Cortex of kidney (tissue), 1 donor: ENCODE results near the gene TMEM94.

Source experiments
- DNase-seq: peaks from one replicate; lab custom pipeline; 2025; lab: John Stamatoyannopoulos, UW

TMEM94 gene

DNA sequence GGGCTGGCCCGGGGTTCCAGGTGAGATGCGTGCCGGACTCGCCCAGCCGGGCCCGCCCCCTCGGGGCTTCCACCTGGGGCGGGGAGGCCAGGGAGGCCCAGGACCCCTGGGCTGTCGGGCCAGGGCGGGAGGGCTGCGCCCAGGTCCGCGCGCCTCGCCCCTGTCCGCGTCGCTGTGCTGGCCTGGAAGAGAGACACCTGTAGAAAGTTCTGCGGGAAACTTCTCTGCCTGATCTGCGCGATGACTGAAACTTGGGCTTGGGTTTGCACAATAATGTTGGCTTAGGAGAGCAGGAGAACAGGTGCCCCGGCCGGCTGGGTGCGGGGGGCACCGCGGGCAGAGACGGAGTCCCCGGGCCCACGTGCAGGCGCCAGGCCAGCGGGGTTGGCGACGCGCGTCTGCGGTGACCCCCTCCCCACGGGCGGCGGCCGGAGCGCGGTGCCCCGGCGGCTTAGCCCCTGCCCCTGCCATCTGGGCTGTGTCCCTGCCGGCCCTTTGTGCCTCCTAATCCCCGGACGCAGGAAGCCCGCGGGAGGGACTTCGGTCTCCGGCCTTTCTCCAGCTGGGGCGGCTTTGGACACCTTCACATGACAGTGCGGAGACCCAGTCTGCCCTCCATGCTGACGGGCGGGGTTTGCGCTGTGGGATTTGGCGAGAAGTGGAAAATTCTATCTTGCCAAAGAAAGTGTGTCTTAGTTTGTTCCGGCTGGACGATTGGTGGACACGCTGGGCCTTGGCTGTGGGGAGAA, 69.5 kb downstream of the TMEM94 start:
- no peak for DNase-seq

DNA sequence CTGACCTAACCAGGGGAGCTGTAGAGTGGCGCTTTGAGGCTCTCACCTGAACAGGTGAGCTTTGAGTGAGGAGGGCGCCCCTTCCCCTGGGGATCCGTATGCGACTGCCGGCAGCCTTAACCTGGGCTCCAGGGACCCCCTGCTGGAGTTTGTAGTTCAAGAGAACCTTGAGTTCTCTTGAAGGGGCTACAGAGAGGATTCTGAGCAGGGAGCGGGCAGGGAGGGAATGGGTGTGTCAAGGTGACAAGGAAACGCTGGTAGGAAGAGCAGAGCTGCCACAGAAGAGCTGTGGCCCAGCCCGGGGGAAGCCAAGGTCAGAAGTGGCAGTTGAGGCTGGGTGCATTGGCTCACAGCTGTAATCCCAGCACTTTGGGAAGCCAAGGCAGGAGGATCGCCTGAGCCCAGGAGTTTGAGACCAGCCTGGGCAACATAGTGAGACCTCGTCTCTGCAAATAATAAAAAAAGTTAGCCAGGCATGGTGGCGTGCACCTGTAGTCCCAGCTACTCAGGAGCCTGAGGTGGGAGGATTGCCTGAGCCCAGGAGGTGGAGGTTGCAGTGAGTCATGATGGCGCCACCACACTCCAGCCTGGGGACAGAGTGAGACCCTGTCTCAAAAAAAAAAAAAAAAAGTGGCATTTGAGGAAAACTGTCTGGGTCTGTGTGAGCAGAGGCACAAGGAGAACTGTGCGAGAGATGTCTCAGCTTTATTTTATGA, 70.3 kb downstream of the TMEM94 start:
- DNase-seq = no peak

DNA sequence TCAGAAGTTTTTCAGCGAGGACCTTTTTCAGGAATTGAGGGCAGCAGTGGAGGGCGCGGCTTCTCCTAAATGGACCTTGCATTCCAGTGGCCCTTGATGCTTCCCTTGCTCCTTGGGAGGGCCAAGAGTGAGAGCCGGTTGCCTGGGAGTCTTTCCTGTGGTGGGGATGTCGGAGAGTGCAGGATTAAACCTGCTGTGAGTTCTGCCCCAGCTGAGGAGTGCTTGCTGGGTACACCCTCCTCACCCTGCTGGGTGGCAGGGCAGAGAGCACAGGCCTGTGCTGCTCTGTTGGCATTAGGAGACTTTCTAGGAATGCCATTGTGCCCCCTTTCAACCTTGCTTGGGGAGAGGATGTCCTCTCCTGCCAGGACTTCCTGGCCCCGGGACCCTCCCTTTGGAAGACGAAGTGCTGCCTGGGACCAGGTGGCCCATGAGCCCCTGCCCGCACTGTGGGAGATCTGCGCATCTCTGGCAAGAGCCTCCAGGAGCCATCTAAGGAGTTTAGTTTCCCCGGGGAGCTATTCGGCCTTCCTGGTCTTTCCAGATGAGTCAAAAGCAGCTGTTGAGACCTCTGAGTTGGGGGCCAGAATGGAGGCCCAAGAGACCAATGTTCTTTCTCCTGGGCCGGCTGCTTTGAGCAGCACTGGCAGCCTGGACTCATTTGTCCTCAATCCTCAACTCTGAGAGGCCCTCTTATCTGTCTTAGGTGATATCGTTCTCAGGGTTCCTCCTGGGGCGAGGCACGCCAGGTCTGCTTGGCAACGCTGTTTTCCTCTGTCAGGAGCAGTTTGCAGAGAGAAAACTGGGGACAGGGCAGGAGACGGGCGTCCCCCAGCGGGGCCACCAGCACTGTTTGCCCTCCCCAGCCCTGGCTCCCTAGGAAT, 74.6 kb downstream of the TMEM94 start:
- no peak for DNase-seq

DNA sequence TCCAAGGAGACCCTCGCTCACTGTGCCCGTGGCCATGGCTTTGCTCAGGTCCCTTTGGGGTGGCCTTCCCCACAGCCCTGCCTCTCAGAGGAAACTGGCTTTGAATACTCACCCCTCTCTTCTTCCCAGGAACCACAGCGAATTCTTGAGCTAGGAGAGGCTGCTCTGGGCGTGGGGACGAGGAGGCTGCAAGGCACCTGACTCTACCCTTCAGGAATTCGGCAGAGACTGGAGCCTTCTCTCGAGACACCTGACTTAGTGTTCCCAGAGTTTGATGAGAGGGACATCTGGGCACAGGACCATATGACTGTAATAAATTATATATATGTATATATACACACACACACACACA, 75.3 kb downstream of the TMEM94 start:
- no peak for DNase-seq

DNA sequence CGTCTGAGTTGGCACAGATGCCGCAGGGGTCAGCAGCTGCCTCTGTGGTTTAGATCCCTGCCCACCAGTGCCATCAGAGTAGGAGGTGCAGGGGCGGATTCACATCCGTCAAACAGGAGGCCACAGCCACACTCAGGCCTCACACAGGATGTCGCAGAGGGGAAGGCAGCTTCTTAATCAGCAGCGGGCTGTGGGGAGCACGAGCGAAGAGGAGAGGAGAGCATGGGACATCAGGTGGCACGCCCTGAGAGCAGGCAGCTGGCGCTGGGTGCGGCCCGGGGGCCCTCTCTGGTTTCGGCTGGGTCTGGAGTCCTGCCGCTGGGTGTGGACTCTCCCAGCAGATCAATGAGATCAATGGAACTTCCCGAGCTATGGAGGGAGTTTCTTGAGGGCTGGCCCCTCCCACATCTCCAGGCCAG, 78.7 kb downstream of the TMEM94 start:
- DNase-seq = no peak

DNA sequence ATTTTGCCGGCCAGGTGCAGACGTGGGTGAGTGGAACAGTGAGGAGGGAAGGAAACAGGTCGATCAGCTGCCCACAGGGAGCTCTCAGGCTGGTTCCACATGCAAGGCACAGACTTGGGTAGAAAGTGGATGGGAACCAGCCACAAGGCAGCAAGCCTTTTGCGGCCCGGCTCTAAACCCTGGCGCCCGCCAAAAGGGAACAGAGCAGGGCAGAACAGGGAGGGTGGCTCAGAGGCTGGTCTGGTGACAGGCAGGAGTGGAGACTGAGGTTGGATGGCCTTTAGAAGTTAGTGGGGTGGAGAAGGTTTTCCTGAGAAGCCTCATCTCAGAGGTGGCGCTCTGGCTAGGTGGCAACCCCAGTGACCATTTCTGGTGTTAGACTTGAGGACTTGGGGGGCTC, 79.4 kb downstream of the TMEM94 start:
- DNase-seq = no peak

DNA sequence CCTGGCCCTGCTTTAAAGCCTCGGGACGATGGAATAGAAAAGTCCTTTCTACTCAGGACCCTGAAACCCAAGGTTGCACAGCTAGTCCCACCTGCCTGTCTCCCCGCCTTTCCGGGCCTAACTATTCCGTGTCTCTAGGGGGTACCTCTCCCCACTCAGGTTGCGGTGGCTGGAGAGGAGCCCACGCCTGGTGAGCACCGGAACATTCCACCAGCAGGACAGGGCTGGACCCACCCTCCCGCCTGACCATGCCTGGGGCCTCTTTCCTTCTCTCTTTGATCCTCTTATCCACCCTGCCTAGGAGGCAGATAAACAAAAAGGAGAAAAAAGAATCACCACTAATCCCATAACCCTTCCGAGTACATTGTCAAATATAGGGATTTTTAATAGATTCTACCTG, 79.9 kb downstream of the TMEM94 start:
- no peak for DNase-seq

DNA sequence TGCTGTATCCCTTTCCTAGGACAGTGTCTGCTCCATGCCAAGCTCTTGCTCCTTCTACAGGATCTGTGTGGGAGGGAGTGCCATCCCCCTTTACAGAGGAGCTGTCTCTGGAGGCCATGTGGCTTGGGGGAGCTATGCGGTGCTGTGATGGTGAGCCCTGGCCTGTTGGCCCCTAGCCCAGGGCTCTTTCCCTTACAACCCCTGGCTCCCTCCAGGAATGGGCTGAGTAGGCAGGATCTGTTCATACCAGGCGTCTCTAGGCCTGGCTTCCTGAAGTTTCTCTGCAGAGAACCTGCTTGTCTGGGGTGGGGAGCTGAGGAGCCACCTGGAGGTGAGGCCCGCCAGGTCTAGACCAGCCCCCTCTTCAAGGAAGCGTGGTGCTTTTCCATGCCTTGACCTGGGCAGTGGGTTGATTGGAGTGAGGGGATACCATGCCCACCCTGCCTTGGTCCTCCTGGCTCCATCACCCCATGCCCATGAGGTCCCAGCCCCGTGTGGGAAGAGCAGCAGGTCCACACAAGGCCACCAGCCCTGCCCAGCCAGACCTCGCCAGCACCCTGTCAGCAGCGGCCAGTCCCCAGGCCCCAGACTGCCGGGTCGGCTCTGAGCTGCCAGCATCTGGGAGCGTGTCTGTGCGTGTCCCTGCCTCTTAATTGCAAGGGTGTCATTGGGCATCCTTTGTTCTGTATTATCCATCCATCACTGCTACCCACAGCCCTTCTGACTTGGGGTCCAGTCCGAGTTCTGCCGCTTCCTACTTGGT, 83.7 kb downstream of the TMEM94 start:
- DNase-seq = no peak

DNA sequence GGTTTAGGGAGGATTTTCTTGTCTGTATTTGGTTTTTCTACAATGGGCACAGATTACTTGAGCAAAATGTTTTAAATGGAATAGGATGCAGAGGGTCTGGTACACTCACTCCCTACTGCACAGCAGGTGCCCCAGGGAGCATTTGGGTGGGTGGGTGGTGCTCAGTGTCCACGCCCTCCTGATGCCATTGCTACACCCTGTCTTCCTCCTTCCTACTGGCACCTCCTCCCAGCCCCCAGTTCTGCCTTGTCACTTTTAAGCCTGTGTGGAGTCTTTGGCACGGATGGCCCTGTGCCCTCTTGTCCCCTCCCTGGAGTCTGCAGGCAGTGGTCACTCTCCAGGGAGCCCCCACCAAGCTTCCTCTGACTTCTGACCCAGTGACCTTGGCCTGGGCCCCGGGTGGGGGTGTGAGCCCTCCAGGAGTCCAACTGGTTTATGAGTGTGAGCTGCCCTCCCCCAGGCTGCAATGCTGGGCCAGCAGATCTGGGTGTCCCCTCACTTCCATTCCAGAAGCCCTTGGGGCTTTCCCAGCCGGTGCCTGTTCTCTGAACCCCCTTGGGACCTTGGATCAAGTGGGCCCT, 84.6 kb downstream of the TMEM94 start:
- DNase-seq = no peak

DNA sequence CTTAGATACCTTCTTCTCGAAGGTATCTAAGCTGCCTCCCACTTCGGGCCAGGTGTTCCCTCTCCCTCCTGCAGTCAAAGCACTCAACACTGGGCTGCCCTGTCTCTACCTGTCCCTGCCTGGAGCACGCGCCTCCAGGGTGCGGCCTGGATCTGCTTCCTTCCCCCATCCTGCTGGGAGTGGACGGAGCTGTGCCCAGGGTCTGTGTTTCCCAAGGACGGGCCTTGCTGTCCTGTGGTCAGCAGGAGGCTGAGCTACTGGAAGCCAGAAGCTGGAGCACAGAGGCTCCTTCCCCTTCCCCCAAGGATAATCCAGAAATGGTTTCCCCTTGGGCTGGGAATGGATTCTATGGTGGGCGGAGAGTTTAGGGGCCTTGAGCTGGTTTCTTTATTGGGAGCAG, 85.8 kb downstream of the TMEM94 start:
- DNase-seq = no peak

DNA sequence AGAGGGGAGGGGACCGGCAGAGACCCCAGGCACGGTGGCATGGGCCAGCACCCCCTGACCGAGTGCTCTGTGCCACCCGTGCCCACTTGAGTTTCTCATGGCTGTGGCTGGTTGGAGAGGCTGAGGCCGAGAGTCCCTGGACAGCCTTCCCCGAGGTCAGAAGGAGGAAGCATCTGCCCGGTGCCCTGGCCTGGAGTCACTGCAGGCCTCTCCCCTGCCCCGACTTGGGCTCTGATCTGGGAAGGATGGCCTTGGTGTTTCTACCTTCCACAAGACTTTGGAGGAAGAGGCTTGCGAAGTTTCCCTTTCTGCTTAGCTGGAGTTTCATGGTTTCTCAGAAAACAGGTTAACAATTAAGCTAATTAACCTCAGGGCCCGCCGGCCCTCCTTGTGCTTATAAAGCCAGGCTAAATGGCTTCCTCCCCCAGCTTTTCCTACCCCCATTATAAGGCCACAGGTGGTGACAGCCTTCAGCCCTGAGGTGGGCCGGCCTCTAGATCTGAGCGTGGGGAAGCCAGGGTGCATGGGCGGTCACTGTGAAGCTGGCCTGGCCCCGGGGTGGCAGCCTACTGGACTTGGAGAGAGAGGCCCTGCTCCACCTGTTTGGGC, 86.4 kb downstream of the TMEM94 start:
- DNase-seq = no peak

DNA sequence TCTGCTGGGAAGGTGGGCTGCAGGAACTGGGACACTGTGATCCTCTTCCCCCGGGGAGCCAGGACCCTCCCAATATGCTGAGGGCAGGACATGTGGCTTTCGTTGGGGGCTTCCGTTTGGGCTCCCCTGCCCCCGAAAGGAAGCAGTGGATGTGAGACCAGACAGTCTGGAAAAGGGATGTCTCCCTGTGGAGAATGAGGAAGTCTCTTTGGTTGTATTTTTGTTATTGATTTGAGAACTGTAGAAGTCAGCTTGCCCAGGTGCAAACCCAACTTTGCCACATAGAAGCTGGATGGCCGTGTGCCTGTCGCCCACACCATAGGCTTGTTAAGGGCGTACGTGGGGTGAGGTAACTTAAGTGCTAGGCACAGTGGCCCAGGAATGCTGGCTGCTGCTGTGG, 87.8 kb downstream of the TMEM94 start:
- DNase-seq = no peak

DNA sequence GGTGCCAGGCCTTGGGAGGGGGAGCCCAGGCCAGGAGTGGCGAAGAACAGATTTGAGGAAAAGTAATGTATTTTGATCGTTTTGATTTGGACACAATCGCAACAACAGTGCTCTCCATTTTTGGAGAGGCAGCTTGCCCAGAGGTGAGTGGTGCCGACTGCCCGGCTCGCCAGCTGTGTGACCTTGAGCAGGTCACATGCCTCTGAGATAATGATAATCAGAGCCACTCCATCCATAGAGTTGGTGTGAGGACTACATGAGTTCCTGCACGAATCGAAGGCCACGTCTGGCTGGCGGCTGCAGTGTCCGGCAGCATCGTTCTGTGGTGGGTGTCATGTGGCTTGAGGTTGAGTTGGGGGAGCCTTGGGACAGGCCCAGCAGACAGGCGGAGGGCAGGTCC, 89.7 kb downstream of the TMEM94 start:
- DNase-seq = no peak

DNA sequence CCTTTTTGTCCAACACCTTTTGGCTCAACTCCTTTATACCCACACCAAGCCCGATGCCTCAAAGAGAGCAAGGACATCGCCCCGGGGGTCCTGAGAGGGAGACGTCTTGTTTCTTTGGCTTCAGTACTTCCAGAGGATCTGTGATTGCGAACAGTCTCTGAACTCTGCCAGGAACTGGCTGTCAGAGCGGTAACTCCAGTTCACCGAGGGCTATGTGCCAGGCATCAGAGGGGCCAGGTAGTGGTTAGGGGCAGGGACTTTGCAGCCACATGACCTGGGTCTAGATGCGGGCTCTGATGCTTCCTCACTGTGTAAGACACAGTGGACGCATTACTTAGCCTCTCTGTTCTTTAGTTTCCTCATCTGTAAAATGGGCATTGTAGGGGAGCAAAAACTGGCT, 90.7 kb downstream of the TMEM94 start:
- DNase-seq = no peak

DNA sequence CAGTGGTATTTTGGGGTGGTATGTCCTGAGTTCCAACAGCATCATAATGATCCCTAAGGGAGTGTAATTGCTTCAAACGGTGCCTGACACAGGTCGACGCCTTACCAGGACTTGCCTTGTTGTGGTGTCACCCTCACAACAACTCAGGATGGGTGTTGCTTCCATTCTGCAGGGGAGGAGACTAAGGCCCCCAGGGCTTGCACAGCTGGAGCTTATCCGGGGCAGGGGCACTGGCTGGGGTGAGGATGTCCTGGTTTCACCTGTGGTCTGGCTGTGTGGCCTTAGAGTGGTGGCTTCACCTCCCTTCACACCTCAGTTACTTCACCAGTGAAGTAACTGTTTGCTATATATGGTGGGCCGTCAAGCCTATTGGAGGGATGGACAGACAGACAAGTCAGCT, 92.4 kb downstream of the TMEM94 start:
- no peak for DNase-seq
